Stimulated activated CD8-positive, alpha-beta memory T cell treated with anti-CD3 and anti-CD28 coated beads, Interleukin-4, amount 100 ng/mL, for 24 hours (primary cell): Measurements from ENCODE around the gene PAX4.
A peak's percentile ranks its signal among the peaks of the same experiment; 100 is the strongest.

Experiments used
- DNase-seq: peaks from one replicate; pipeline ENCODE4 v3.0.0-alpha.2; 2020; ENCODE audit warnings: low read depth

The PAX4 gene

GRCh38 chr7:127629268-127629854 is 11.4 kb upstream of the PAX4 start:
- DNase-seq: peak; percentile 17

GRCh38 chr7:127628445-127628844 is 10.5 kb upstream of the PAX4 start:
- no peak for DNase-seq

- DNase-seq: no peak
Observed at GRCh38 chr7:127625331-127625730, 7.4 kb upstream of the PAX4 start.

- no peak for DNase-seq
Observed at GRCh38 chr7:127620406-127621233, 2.7 kb upstream of the PAX4 start.

- no peak for DNase-seq
Observed at GRCh38 chr7:127619681-127620405, 1.9 kb upstream of the PAX4 start.

GRCh38 chr7:127618775-127619174 is 833 bp upstream of the PAX4 start:
- no peak for DNase-seq

GRCh38 chr7:127616724-127617123 is 1.2 kb downstream of the PAX4 start:
- DNase-seq: no peak

- DNase-seq: no peak
Observed at GRCh38 chr7:127612263-127612662, 5.7 kb downstream of the PAX4 start.

GRCh38 chr7:127609297-127609696 is 8.6 kb downstream of the PAX4 start:
- DNase-seq: no peak

GRCh38 chr7:127608446-127608845 is 9.5 kb downstream of the PAX4 start:
- DNase-seq: no peak

GRCh38 chr7:127600885-127601284 is 17.1 kb downstream of the PAX4 start:
- no peak for DNase-seq

- DNase-seq: no peak
Observed at GRCh38 chr7:127598318-127598717, 19.6 kb downstream of the PAX4 start.

- no peak for DNase-seq
Observed at GRCh38 chr7:127595737-127596136, 22.2 kb downstream of the PAX4 start.

GRCh38 chr7:127594490-127594889 is 23.5 kb downstream of the PAX4 start:
- DNase-seq: no peak

- no peak for DNase-seq
Observed at GRCh38 chr7:127592550-127592949, 25.4 kb downstream of the PAX4 start.

- DNase-seq: no peak
Observed at GRCh38 chr7:127591591-127591990, 26.4 kb downstream of the PAX4 start.

- DNase-seq: no peak
Observed at GRCh38 chr7:127591189-127591588, 26.8 kb downstream of the PAX4 start.

GRCh38 chr7:127589896-127590295 is 28.0 kb downstream of the PAX4 start:
- DNase-seq: no peak

- no peak for DNase-seq
Observed at GRCh38 chr7:127588697-127589482, 29.1 kb downstream of the PAX4 start.

GRCh38 chr7:127588019-127588696 is 29.8 kb downstream of the PAX4 start, which contains the start of gene ARF5:
Gene ARF5, plus strand, starts transcription at chr7:127588411. Its CDS starts 88 bp downstream, at chr7:127588499.
- peak; percentile 81 for DNase-seq

- no peak for DNase-seq
Observed at GRCh38 chr7:127587663-127588018, 30.3 kb downstream of the PAX4 start.

- DNase-seq: no peak
Observed at GRCh38 chr7:127586346-127586745, 31.6 kb downstream of the PAX4 start.
